ENCODE data around the gene NRARP. TPM values are rescaled to one million over a fixed set of nuclear protein-coding genes. Genes with fewer than 3 reads are reported as not detected.
"Not testable (repeated sequence)": the region's sequence is repeated elsewhere in the genome, so short reads cannot be mapped to it uniquely, and the experiment has no call there.

NRARP gene
- total and polyA plus RNA-seq, 4 donors, result 2.1 to 10.8 (median 5.8) TPM

DNA sequence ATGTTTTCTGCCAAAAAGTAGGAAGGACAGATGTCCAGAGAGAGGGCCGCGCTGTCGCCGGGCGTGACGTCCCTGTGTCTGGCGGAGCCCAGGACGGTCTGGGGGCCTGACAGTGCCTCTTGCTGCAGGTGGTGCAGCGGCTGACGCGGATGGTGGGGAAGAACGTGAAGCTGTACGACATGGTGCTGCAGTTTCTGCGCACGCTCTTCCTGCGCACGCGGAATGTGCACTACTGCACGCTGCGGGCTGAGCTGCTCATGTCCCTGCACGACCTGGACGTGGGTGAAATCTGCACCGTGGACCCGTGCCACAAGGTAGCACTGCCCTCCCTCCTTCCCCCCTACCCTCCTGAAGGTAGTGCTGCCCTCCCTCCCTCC lies 39.2 kb downstream of the NRARP start:
- no peak for TF ChIP-seq CTCF (IDR thresholded peaks at IDR 0.05; ENCODE audit: control extremely low read depth, extremely low read depth)
- WGBS, 2 donors, result 91 to 93% methylated on average over 24 of the region's 24 CpGs
- H3K4me1 ChIP-seq (ENCODE audit: control insufficient read depth in 5 of 5, insufficient read depth in 5 of 5, low read length in 5 of 5), result peaks cover 0 to 2% (median 0%) of the 10 kb centered on the region in 5 donors
- H3K27me3 ChIP-seq (ENCODE audit: control insufficient read depth in 3 of 3, insufficient read depth in 3 of 3, low read length in 2 of 3), result no peaks in the 10 kb centered on the region
- H3K4me3 ChIP-seq, result no peak overlapping the region
- no peak for DNase-seq
- no peak overlapping the region for H3K9ac ChIP-seq (ENCODE audit: insufficient read depth in 1 of 2, low read length in 2 of 2)
- no peak overlapping the region for H3K27ac ChIP-seq (ENCODE audit: low read depth in 1 of 2, low read length in 1 of 2)
- H3K36me3 ChIP-seq (ENCODE audit: control insufficient read depth in 4 of 4, insufficient read depth in 4 of 4, low read length in 4 of 4), result peaks cover 12 to 45% (median 19%) of the 10 kb centered on the region in 4 donors
- no peak for ATAC-seq (ENCODE audit: insufficient read depth, low FRiP score)
- no peaks in the 10 kb centered on the region for H3K9me3 ChIP-seq (ENCODE audit: control insufficient read depth in 4 of 4, insufficient read depth in 3 of 4, low read length in 3 of 4)

- not testable (repeated sequence) for ATAC-seq (ENCODE audit: insufficient read depth, low FRiP score); H3K9ac ChIP-seq (ENCODE audit: insufficient read depth in 1 of 2, low read length in 2 of 2); H3K27ac ChIP-seq (ENCODE audit: low read depth in 1 of 2, low read length in 1 of 2); H3K4me1 ChIP-seq (ENCODE audit: control insufficient read depth in 5 of 5, insufficient read depth in 5 of 5, low read length in 5 of 5); H3K4me3 ChIP-seq; H3K27me3 ChIP-seq (ENCODE audit: control insufficient read depth in 3 of 3, insufficient read depth in 3 of 3, low read length in 2 of 3); H3K9me3 ChIP-seq (ENCODE audit: control insufficient read depth in 4 of 4, insufficient read depth in 3 of 4, low read length in 3 of 4)
- H3K36me3 ChIP-seq (ENCODE audit: control insufficient read depth in 4 of 4, insufficient read depth in 4 of 4, low read length in 4 of 4), result peaks cover 12 to 45% (median 17%) of the 10 kb centered on the region in 4 donors
- peak in 1 of 3 donors; percentile 42 for DNase-seq
- WGBS, 2 donors, result 47 to 53% methylated on average over 14 to 15 of the region's 15 CpGs
Observed at GRCh38 chr9:137262173-137262908, 39.7 kb downstream of the NRARP start.

GRCh38 chr9:137256856-137257255 lies 45.2 kb downstream of the NRARP start:
- no peak overlapping the region for H3K27ac ChIP-seq (ENCODE audit: low read depth in 1 of 2, low read length in 1 of 2)
- H3K4me3 ChIP-seq, result no peak overlapping the region
- H3K27me3 ChIP-seq (ENCODE audit: control insufficient read depth in 3 of 3, insufficient read depth in 3 of 3, low read length in 2 of 3), result no peaks in the 10 kb centered on the region
- DNase-seq (no peak), ATAC-seq (ENCODE audit: insufficient read depth, low FRiP score) (no peak)
- H3K4me1 ChIP-seq (ENCODE audit: control insufficient read depth in 5 of 5, insufficient read depth in 5 of 5, low read length in 5 of 5), result peaks cover 0 to 22% (median 12%) of the 10 kb centered on the region in 5 donors
- H3K9me3 ChIP-seq (ENCODE audit: control insufficient read depth in 4 of 4, insufficient read depth in 3 of 4, low read length in 3 of 4), result no peaks in the 10 kb centered on the region
- H3K36me3 ChIP-seq (ENCODE audit: control insufficient read depth in 4 of 4, insufficient read depth in 4 of 4, low read length in 4 of 4), result peaks cover 3 to 21% (median 13%) of the 10 kb centered on the region in 4 donors
- H3K9ac ChIP-seq (ENCODE audit: insufficient read depth in 1 of 2, low read length in 2 of 2), result no peak overlapping the region
- no peak for TF ChIP-seq CTCF (IDR thresholded peaks at IDR 0.05; ENCODE audit: control extremely low read depth, extremely low read depth)
- WGBS, 2 donors, result 90% methylated on average over 15 of the region's 15 CpGs

- Histone ChIP-seq H3K9ac (ENCODE audit: insufficient read depth in 1 of 2, low read length in 2 of 2) (peak overlapping the region; percentile 53 to 68), H3K36me3 (ENCODE audit: control insufficient read depth in 4 of 4, insufficient read depth in 4 of 4, low read length in 4 of 4) (peaks cover 3 to 17% (median 13%) of the 10 kb centered on the region in 4 donors), H3K27ac (ENCODE audit: low read depth in 1 of 2, low read length in 1 of 2) (no peak overlapping the region), H3K27me3 (ENCODE audit: control insufficient read depth in 3 of 3, insufficient read depth in 3 of 3, low read length in 2 of 3) (no peaks in the 10 kb centered on the region), H3K4me1 (ENCODE audit: control insufficient read depth in 5 of 5, insufficient read depth in 5 of 5, low read length in 5 of 5) (peaks cover 0 to 22% (median 12%) of the 10 kb centered on the region in 5 donors), H3K9me3 (ENCODE audit: control insufficient read depth in 4 of 4, insufficient read depth in 3 of 4, low read length in 3 of 4) (no peaks in the 10 kb centered on the region), H3K4me3 (peak overlapping the region; percentile 98)
- DNase-seq (no peak), ATAC-seq (ENCODE audit: insufficient read depth, low FRiP score) (no peak)
- 80 to 87% methylated on average over 15 of the region's 15 CpGs for WGBS, 2 donors
- TF ChIP-seq CTCF (IDR thresholded peaks at IDR 0.05; ENCODE audit: control extremely low read depth, extremely low read depth), result no peak
Observed at GRCh38 chr9:137256362-137256761, 45.7 kb downstream of the NRARP start.
